ENCODE data around the gene SPDYE6.
"Not testable (repeated sequence)": the region's sequence is repeated elsewhere in the genome, so short reads cannot be mapped to it uniquely, and the experiment has no call there.

SPDYE6 gene, protein sequence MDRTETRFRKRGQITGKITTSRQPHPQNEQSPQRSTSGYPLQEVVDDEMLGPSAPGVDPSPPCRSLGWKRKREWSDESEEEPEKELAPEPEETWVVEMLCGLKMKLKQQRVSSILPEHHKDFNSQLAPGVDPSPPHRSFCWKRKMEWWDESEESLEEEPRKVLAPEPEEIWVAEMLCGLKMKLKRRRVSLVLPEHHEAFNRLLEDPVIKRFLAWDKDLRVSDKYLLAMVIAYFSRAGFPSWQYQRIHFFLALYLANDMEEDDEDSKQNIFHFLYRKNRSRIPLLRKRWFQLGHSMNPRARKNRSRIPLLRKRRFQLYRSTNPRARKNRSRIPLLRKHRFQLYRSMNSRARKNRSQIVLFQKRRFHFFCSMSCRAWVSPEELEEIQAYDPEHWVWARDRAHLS

DNA sequence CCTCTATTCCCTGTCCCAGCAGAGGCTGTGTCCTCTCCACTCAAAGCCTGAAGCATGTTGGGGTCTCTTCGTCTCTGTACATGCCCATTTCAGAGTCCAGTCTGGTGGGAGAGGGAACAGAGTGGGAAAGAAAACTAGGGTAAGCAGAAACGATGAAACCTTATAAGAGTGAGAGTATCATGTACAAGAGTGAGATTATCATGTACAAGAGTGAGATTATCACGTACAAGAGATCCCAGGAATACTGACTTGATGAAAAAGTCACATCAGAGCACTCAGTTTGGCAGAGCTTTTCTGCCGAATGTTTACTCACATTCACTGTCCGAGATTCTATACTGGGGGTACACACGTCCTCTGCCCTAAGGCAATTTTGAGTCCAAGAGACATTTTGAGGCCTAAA lies at the start of gene SPDYE6:
Gene SPDYE6 (minus strand): TSS at position 101 of the 400 bp plus-strand sequence. CDS start 421 bp downstream, outside the sequence.
- DNase-seq (ENCODE audit: low read depth): not testable (repeated sequence)

DNA sequence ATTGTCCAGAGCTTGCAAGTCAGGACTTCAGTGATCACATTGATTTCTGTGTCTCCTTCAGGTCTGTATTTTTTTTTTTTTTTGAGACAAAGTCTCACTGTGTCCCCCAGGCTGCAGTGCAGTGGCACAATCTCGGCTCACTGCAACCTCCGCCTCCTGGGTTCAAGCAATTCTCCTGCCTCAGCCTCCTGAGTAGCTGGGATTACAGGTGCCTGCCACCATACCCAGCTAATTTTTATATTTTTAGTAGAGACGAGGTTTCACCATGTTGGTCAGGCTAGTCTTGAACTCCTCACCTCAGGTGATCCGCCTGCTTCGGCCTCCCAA lies 48.6 kb upstream of the SPDYE6 start:
- DNase-seq (ENCODE audit: low read depth): not testable (repeated sequence)

DNA sequence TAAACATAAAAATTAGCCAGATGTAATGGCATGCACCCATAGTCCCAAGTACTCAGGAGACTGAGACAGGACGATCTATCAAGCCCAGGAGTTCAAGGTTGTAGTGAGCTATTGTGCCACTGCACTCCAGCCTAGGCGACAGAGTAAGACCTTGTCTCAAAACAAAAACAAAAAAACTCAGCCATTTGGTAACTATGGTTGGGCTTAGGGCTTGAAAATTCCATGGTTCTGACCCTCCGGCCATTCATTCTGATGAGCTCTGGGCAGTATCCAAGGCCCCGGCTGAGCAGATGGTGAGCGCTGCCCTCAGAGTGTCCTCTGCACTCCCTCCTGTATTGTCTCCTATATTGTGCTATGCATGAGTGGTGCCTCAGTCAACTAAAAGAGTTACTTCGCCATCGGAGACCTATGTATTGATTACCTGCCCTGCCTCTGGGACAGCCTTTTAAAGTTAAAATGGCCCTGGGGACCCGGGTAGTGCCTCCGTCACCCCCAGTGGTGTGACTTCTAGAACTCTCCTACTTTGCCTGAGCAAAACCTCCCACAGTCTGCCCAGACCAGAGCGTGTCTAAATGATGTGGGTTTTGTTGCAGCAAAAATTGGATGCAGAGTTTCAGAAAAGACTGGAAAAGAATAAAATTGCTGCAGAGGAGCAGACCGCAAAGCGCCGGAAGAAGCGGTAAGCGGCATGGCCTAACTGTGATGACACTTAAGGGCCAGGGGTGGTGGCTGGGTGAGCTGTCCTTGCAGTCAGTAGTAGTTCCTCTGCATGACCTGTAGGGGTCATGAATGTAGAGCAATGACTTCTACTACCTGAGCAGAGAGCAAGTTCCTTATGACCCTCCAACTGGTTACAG lies 48.0 kb upstream of the SPDYE6 start:
- DNase-seq (ENCODE audit: low read depth): no peak

DNA sequence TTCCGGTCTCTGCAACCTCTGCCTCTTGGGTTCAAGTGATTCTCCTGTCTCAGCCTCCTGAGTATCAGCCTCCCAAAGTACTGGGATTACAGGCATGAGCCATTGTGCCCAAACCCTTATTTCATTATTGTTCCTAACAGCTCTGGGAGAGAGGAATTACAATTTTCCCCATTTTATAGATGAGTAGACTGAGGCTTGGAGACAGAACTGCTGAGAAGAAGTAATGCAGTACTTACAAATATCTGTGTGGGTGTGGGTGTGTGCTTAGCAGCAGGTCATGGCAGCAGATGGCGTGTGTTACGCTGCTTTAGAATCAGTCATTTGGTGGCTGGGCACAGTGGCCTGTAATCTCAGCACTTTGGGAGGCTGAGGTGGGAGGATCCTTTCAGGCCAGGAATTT lies 47.3 kb upstream of the SPDYE6 start:
- no peak for DNase-seq (ENCODE audit: low read depth)

DNA sequence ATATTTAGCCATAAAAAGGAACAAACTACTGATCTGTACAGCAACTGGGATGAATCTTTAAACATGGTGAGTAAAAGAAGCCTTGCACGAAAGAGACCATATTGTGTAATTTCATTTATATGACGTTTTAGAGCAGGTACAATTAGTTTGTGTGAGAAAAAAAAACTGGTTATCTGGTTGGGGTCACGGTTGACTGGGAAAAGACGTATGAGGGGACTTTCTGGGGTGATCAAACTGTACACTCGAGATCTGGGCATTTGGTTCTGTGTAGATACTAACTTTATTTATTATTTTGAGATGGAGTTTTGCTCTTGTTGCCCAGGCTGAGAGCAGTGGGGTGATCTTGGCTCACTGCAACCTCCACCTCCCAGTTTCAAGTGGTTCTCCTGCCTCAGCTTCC lies 44.1 kb upstream of the SPDYE6 start:
- no peak for DNase-seq (ENCODE audit: low read depth)

DNA sequence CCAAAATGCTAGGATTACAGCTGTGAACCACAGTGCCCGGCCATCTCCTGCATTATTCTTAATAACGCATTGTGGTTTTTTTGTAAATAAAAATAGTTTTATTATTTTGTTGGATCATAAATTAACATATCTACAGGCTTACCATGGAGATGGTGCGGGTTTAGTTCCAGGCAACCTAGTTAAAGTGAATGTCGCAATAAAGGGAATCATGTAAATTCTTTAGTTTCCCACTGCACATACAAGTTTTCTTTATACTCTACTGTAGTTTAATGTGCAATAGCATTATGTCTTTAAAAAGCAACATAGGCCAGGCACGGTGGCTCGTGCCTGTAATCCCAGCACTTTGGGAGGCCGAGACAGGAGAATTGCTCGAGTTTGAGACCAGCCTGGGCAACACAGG lies 42.3 kb upstream of the SPDYE6 start:
- DNase-seq (ENCODE audit: low read depth): no peak

DNA sequence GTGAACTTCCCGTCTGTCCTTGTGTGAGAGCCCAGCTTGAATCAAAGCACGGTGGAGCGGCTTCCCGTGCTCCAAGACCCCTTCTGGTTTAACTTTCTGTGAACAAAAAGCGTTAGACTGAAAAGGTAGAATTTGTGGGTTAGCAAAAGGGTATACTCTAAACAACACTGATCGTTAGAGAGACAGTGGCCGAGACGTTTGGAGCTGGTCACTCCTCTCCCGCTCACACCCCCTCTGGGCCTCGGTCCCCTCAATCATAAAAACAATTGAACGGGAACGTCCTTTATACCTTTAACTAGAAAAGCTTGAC lies 40.4 kb upstream of the SPDYE6 start:
- no peak for DNase-seq (ENCODE audit: low read depth)

DNA sequence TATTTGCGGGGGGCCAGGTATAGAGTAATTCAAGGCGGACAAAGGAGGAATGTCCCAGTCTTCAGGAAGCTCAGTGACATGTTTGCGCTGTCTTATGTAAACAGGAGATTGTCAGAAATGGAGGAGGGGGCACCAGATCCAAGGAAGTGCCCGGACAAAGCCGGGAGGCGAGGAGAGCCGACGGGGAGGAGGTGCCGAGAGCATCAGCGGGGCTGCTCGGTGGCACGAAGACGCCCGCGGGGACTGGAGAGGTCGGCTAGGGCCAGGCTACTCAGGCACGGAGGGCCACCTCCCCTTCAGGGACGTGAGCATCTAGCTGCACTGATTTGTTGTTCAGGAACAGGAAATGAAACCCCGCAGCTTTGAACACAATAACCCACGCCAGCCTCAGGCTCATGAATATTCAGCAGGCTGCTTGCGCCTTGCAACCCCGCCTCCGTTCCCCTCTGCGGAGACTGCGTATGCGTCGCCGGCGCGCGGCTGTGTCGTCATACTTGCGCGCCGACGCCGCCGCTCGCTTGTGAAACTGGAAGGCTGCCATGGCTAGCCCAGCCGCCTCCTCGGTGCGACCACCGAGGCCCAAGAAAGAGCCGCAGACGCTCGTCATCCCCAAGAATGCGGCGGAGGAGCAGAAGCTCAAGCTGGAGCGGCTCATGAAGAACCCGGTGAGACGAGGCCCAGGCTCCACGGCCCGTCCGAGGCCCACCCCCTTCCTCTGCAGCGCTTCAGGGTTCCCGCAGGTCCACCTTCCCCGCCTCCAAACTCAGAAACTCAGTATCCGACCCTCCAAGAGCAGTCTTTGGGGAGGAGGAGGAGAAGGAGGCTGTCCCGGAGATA lies 39.8 kb upstream of the SPDYE6 start, which contains the start of gene PRKRIP1:
Gene PRKRIP1 (plus strand): TSS at position 491 of the 837 bp plus-strand sequence. CDS start 49 bp downstream, at position 540.
- DNase-seq (ENCODE audit: low read depth): peak; percentile 65

DNA sequence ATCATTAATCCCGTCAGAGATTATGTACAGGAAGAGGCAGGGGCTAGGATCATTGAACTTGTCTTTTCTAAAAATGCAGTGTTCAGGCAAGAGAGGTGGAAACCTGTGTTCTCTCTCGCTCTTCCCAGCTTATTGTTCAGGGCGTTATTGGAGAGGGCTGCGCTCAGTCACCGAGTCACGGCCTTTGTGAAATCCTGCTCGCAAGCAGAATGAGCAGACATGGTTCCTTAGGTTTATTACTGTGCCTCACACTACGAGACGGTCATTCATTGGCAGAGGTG lies 39.3 kb upstream of the SPDYE6 start:
- DNase-seq (ENCODE audit: low read depth): no peak

DNA sequence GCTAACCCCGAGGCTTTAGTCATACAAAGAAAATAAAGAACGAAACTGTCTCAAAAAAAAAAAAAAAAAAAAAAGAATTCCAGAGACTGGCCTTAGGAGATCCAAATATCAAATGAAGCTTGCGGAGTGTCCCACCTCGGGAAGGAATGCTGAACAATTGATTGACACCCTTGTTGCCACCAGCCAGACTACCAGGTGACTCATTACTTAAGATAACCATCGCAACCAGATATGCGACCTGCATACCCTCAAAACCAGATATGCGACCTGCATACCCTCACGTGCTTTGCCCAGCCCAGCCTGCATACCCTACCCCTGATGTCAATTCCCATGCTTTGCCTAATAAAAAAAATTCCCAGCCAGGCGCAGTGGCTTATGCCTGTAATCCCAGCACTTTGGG lies 37.2 kb upstream of the SPDYE6 start:
- DNase-seq (ENCODE audit: low read depth): no peak

DNA sequence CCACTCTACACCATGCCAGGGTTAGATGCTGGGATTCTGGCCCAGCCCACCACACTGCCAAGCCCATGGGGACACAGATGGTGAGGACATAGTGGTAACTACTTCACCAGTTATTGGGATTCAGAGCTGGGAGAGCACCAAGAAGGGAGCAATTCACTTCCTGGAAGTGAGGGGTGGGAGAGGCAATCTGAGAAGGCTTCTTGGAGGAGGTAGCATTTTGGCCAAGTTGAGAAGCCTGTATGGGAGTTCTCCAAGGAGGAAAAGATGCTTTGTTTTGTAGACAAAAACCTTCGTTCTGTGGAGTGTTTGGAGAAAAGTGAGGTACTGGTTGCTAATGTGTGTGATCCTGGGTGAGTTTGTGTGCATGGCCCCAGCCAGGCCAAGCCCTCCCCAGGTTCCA lies 36.1 kb upstream of the SPDYE6 start:
- DNase-seq (ENCODE audit: low read depth): no peak

DNA sequence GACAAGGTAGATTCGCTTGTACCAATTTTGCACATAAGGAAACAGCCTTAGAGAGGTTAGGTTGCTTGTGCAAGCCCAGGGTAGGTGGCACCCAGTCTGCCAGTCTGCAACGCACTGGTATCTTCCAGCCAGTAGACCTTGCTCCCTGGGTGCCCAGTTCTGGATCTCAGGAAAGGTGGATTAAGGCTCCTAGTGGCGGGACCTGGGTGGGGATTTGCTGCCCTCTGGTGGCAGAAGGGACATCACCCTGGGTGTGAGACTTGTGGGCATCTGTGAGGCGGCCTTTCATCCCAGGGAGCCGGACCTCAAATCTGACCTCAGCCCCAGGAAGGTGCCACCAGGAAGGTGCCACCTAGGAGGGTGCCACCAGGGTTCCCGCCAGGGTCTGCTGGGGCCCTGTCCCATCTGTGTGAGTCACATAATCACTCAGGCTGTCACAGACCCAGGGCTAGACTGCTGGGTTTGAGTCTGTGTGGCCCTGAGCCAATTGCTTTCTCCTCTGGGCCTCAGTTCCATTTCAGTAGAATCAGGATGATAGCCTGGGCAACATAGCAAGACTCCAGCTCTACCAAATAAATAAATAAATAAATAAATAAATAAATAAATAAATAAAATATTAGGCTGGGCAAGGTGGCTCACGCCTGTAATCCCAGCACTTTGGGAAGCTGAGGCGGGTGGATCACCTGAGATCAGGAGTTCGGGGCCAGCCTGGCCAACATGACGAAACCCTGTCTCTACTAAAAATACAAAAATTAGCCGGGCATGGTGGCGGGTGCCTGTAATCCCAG lies 34.6 kb upstream of the SPDYE6 start:
- peak; percentile 33 for DNase-seq (ENCODE audit: low read depth)

DNA sequence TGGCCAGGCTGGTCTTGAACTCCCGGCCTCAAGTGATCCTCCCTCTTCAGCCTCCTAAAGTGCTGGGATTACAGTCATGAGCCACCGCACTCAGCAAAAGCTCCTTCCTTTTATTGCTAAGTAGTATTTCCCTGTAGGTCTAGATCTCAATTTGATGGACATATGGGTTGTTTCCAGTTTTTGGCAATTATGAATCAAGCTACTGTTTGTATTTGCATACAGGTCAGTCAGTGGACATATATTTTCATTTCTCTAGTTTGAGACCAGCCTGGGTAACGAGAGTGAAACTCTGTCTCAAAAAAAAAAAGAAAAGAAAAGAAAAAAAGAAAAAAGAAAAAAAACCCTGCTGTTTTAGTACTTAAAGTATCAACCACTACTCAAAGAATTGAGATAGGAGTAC lies 33.6 kb upstream of the SPDYE6 start:
- no peak for DNase-seq (ENCODE audit: low read depth)

DNA sequence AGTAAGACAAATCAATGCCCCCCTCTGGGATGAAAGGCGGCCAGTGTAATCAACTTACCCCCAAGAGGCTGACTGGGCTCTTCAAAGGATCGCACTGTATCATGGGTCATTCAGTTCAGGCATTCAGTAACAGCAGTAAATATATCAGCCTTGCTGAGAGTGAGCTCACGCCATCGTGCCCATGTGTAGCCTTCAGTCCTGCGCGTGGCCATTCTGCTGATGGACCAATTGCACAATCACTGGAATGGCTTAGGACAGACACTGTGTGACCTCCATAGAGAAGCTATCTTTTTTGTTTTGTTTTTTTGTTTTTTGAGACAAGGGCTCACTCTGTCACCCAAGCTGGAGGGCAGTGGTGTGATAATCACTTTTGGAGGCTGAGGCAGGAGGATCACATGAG lies 30.8 kb upstream of the SPDYE6 start:
- DNase-seq (ENCODE audit: low read depth): no peak

DNA sequence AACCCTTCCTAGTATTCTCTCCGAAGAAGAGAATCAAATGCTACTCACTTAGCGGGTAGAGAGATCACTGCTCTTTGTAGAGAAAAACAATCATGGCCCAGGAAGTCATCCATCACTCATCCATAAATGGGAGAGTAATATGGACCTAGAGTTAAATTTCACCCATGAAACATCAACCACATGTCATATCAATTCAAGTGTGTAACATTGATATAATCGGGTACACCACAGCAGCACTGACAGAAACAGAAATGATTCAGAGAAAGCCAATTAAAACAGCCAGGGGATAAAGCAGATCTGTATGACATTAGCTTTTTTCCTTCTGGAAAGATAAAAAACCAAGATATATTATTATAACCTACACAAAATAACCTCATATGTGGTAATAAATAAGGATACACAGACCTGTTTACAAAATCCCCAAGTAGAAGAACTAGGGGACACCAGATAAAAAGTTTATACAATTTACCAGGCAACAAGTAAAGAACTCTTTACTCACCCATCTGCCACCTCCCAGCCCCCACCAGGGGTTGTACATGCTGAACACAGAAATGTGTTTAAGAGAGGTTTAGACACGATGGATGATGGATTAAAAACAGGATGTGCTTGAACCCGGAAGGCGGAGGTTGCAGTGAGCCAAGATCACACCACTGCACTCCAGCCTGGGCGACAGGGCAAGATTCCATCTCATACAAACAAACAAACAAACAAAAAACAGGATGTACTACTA lies 25.6 kb upstream of the SPDYE6 start:
- DNase-seq (ENCODE audit: low read depth): not testable (repeated sequence)

DNA sequence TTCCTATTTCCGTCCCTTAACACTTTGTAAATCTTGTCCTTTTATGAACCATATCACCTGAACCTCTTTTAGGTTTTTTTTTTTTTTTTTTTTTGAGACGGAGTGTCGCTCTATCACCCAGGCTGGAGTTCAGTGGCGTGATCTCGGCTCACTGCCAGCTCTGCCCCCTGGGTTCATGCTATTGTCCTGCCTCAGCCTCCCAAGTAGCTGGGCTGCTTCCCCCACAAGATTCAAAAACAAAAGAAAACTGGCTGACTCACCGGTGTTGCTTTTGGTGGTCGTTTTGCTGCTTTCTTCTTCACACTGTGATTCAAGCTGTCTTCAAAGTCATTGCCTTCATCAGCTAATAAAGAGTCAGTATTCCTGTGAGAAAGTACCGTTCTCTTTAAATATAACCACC lies 24.6 kb upstream of the SPDYE6 start:
- DNase-seq (ENCODE audit: low read depth): not testable (repeated sequence)

DNA sequence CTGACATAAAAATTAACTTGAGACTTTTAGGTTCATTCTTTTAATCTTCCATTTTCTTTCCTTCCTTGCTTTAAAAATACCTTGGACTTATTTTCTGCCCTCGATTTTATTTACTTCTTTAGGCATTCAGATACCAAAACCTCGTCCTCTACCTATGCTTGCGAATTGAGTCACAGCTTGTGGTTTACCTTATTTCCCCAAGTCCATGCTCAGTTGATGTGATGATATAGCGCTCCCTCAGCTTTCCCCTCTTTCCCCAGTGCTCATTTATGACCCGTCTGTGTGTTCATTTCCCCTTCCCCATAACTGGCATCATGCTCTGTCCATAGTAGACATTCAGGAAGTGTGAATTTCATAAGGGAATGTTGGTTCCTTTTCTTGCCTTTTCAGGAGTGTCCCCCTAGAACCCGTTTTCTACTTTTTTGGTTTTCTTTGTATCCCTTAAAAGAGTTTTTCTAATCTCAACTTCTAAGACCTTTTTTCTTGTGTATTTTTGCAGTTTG lies 20.8 kb upstream of the SPDYE6 start:
- no peak for DNase-seq (ENCODE audit: low read depth)

DNA sequence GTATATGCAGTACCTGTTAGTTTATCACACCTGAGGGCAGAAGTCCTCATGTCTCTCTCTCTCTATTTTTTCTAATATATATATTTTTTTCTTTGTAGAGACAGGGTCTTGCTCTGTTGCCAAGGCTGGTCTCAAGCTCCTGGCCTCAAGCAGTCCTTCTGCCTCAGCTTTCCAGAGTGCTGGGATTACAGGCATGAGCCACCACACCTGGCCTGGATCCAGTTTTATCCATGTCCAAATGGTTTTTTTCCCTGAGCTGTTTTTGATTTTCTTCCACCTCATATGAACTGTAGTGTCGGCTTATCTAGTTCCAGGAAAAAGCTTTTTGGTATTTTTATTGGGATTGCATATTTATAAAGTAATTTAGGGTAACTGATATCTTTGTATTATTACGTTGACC lies 16.6 kb upstream of the SPDYE6 start:
- DNase-seq (ENCODE audit: low read depth): not testable (repeated sequence)

DNA sequence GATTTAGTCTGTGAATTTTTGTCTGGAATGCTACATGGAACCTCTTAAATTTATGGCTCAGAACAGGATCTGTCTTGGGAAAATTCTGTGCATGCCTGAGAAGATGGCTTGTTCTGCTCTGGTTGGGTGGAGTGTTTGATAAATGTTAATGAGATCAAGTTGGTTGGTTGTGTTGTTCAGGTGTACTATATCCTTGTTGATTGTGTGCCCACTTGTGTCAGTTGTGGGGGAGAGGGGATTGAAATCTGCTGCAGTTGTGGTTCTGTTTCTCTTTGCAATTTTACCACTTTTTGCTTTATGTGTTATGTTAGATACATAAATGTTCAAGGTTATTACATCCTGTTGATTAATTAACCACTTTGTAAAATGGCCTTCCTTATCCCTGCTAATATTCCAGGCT lies 13.8 kb upstream of the SPDYE6 start:
- not testable (repeated sequence) for DNase-seq (ENCODE audit: low read depth)

DNA sequence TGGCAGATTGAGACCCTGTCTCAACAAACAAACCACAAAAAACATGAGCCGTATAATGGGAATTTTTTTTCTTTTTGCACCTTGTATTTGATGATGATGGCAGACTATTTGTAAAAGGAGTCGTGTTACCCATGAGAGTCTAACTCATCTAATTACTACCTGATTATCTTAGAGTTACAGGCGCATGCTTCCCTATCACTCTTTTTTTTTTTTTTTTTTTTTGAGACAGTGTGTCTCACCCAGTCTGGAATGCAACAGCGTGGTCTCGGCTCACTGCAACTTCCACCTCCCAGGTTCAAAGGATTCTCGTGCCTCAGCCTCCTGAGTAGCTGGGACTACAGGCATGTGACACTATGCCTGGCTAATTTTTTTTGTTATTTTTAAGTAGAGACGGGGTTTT lies 9.1 kb upstream of the SPDYE6 start:
- DNase-seq (ENCODE audit: low read depth): not testable (repeated sequence)

DNA sequence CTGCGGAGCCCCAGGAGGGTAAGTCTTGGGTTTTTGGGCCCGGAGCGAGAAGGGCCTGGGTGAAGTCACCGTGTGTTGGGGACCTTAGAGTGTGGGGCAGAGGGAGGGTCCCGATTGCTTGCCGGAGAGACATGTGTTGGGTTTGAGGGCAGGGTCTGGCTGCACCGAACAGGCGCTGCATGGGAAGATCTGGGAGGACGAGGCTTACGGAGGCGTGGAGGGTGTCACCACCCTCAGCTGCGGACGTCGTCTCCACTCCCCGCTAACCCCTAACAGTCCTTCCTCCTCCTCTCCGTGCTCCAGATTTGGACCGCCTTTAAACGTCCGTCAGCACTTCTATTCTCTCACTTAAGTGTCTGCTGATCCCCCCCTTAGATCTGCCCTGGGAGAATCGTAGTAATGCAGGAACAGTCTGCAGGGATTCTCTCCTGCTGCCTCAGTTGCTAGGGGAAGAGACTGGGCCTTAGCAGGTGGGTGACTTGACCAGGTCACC lies 8.2 kb upstream of the SPDYE6 start:
- not testable (repeated sequence) for DNase-seq (ENCODE audit: low read depth)
